ENCODE measurements around the gene DDX24.

DNA sequence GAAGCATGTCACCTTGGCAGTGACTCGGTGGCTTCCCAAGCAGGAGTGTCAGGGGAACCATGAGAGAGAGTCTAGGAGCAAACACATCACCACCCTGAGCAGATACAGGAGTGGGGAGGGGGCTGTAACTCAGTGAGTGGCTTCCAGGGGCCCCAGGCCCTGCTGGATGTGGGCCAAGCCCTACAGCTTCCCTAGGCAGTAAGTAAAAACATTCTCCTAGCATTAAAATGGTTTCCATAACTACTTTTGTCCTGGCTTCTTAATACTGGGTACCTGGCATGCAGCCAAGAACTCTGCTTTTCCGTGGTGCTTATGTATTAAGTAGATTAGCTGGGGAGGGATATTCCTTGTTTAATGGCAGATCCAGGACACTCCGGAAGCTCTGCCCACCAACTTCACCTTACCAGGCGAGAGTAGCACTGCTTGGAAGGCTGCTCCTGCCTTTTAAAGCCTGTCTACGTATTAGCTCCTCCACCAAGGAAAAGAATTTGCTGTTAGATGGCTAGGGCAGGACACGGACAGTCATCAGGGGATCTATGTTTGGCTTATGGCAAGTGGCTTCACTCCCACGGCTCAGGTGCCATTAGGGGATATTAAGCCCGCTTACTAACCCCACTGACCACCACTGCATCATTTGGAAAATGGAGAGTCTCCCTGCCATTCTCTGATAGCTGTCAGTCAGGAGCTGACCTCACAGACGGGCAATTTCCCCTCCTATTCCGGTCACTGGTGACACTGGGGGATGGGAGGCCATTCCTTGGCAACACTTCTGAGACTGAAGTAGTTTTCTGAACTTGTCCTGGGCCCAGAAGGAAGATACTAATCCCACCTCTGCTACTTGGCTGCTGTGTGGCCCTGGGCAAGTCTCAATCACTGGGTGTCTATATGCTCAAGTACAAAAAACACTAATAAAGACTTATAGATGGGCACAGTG is 32.0 kb downstream of the DDX24 start:
- TF ChIP-seq CTCF (conservative IDR thresholded peaks at IDR 0.05 in 1 of 2, IDR thresholded peaks at IDR 0.05 in 1 of 2; ENCODE audit: extremely low read depth in 1 of 2, insufficient read depth in 1 of 2, low read depth in 1 of 2, low read length in 2 of 2): no peak
- TF ChIP-seq EZH2 (IDR thresholded peaks at IDR 0.05; ENCODE audit: borderline replicate concordance, low read length): no peak
